Stimulated activated CD4-positive, alpha-beta T cell treated with anti-CD3 and anti-CD28 coated beads, Interleukin-15, amount 100 ng/mL, for 48 hours (primary cell): ENCODE results near the gene ASTN2.
"Not testable (repeated sequence)": the region's sequence is repeated elsewhere in the genome, so short reads cannot be mapped to it uniquely, and the experiment has no call there.

Experiments used
- DNase-seq, 2 donors: peaks; one replicate each; pipeline ENCODE4 v3.0.0-alpha.2; 2020; ENCODE audit warnings: low read depth in 2 of 2

Gene ASTN2

GRCh38 chr9:116700882-116701865 lies 713.7 kb downstream of the ASTN2 start:
- DNase-seq, result no peak

DNA sequence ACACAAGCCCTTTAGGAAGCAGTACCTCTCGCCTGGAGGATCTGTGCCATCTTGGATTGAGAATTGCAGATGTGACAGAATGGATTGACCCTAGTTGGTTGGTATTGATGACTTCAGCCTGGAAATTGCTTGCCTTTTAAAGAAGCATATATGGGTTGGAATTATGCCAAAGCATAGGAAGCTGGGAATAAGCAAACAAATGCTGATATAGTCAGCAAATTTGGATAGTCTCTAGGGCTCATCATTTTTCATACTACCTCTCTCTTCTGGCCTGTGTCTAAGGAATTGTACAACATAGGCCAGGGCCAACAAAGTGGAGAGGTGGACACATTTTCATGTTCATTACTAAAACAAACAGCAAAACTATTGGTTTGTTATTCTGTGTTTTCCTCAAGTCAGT lies 714.6 kb downstream of the ASTN2 start:
- DNase-seq, result no peak

GRCh38 chr9:116697887-116698286 lies 717.0 kb downstream of the ASTN2 start:
- DNase-seq, result no peak

DNA sequence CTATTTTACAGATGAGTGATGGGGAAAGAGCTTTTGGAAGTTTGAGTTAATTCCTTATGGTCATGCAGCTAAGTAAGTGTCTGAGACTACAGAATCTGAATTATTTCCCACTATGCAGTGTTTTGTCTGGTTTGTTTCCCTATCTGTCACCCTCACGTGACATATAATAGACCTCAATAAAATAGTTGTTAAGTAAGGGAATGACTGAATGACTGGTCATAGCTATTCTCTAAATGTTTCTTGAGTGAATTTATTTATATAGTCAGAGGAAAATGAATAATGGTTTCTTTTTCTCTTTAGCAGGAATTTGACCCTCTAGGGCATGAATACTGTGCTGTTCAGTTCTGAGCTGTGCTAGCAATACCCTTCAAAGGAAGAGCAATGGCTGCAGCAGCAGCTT lies 717.5 kb downstream of the ASTN2 start:
- DNase-seq, result no peak

- no peak for DNase-seq
Observed at GRCh38 chr9:116695438-116695837, 719.4 kb downstream of the ASTN2 start.

DNA sequence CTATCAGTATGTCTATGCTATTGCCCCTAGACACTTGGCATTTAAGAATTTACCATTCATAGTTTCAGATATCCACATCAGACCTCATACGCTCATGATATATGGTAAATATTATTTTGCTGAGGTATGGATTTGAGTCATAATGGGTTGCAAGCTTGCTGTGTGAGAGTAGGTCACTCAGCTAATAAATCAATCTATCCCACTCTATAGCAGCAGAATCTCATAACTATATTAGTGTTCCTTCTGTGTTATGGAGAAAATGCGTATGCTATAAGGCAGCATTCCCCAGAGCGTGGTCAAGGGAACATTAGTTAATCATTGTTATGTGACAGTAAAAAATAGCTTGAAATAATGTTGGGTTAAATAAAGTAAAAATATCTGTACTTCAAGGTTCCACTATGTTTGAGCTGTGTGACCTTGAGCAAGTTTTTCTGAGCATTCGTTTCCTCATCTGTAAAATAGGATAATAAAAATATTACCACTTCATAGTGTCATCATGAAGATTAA lies 720.0 kb downstream of the ASTN2 start:
- no peak for DNase-seq

GRCh38 chr9:116693233-116693731 lies 721.6 kb downstream of the ASTN2 start:
- no peak for DNase-seq

DNA sequence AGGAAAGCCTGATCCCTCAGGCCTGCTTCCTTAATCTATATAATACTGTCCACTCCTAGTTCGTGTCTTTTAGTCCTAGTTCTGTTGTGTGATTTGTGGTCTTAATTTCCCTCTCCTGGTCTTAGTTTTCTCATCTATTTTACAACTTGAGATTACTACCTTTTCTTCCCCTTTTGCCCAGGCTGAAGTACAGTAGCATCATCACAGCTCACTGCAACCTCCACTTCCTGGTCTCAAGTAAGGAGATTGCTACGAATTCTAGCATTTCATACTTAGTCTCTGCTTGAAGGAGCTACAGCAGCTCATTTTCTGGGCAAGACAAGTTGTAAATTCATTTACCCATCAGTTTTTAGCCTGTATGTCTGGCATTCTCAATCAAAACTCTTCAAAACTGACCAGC lies 722.2 kb downstream of the ASTN2 start:
- no peak for DNase-seq

- no peak for DNase-seq
Observed at GRCh38 chr9:116691607-116692006, 723.2 kb downstream of the ASTN2 start.

DNA sequence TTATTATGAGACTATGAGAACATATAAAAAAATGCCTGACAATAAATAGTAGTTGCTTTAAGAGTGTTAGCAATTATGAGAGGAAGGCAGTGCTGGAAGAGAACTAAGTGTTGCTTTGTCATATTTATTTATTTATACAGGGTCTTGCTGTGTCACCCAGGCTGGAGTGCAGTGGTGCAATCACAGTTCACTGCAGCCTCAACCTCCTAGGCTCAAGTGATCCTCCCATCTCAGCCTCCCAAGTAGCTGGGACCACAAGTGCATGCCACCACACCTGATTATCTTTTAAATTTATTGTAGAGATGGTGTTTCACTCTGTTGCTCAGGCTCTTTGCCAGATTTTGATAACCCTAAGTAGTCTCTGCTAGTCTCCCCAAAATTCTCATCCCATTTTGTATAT lies 724.1 kb downstream of the ASTN2 start:
- not testable (repeated sequence) for DNase-seq

- DNase-seq, result no peak
Observed at GRCh38 chr9:116689486-116690032, 725.3 kb downstream of the ASTN2 start.

GRCh38 chr9:116688806-116689485 lies 725.9 kb downstream of the ASTN2 start:
- DNase-seq, result no peak

DNA sequence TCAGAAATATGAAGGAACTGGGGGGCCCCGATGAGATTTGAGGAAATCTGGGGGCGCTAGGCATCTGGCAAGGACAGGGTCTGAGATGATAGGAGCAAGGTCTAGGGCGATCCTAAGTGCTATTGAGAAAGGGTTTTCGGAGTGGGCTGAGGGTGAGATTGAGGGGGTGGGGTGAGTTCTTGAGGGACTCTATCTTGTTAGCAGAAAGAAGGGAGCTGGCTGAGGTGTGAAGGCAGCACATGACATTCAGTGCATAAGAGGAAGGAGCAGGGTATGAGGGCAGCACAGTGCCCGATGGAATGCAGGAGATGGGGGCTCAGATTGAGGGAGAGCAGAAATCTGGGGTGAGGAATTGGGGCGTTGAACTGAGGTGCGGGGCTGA lies 727.1 kb downstream of the ASTN2 start:
- no peak for DNase-seq

GRCh38 chr9:116687074-116687753 lies 727.6 kb downstream of the ASTN2 start, which contains the start of gene TRIM32:
Gene TRIM32 (plus strand): TSS chr9:116687305. CDS start chr9:116697743, 10,438 bp downstream.
- peak; percentile 86 to 92 for DNase-seq

- DNase-seq, result no peak
Observed at GRCh38 chr9:116686693-116687073, 728.2 kb downstream of the ASTN2 start.

DNA sequence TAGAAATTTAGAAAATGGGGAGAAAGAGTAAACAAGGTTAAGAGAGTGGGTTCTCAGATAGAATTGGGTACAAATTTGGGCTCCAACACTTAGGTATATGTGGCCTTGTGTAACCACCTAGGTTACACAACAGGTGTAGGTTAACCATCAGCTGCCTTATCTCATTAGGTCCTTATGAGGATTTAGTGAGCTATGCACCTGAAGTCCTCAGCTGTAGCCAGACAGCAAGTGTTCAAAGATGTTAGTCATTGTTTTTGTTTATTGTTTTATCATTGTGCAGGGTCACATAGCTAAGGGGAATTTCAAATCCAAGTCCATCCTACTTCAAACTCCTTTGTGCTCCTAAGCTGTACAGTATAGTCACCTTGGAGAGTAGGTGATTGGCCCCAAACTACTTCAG lies 728.7 kb downstream of the ASTN2 start:
- DNase-seq, result no peak

- no peak for DNase-seq
Observed at GRCh38 chr9:116685166-116685565, 729.7 kb downstream of the ASTN2 start.

DNA sequence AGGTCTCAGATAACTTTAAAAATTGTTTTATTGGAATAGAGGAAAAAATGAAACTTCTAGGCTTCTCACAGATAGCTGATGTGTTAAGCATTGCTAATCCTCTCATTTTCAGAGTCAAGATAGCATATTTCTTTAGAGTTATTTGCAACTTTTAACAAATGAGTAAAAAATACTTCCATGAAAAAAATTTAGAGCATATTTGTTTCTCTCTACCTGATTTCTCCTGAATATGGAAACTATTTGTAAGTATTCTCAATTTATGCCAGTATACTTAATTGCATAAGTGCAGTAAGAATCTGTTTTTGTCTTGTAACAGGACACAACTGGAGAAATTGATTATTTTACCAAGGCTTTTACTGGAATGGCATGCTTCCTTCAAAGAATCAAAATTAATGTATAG lies 731.3 kb downstream of the ASTN2 start:
- no peak for DNase-seq

DNA sequence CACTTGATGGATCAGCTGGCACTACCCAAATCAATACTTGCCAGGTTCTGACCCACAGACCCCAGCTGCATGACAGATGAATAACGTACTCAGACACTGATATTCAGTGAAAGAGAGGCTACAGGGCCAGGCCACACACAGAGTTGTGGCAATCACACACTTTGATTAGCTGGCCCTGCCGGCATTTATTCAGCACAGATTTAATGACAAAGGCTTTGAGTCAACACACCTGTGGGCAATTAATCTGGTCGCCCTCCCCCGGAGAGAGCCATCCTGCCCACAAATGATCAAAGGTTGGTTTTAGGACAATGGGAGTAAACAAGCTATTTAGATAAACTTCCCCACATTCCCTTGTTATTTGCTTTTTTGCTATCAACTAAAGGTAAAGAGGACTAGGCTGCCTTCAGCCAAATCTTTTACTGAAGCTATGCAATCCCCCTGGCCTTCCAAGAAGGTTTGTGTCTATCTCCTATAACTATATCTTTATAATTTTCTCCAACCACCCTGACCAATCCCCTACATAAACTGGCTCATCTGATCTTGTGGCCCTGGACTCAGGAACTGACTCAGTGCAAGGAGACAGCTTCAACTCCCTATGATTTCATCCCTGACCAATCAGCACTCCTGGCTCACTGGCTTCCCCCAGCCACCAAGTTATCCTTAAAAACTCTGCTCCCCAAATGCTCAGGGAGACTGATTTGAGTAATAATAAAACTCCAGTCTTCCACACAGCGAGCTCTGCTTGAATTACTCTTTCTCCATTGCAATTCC lies 740.5 kb downstream of the ASTN2 start:
- no peak for DNase-seq

DNA sequence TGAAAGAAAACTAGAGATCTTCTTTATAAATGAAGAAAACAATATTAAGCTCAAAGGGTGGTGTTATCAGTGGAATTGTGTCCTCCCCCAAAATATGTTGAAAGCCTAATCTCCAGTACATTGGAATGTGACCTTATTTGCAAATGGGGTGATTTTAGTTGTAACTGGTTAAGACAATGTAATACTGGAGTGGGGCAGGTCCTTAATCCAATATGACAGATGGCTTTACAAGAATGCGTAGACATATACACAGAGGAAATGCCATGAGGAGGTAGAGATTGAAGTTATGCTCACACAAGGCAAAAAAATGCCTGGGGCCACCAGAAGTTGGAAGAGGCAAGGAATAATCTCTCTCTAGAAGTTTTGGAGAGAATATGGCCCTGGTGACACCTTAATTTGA lies 741.5 kb downstream of the ASTN2 start:
- DNase-seq, result no peak

GRCh38 chr9:116671605-116672004 lies 743.3 kb downstream of the ASTN2 start:
- no peak for DNase-seq
